GM18511 (cell line): ENCODE data around the gene WFDC12.
"Not testable (repeated sequence)": the region's sequence is repeated elsewhere in the genome, so short reads cannot be mapped to it uniquely, and the experiment has no call there.

ENCODE experiments used
- ATAC-seq: cut with Tn5 transposase; IDR thresholded peaks from one replicate; pipeline ENCODE4 v1.9.1; 2021; ENCODE audit warnings: mild to moderate bottlenecking, moderate library complexity; ENCODE audit not compliant: unreplicated experiment

The WFDC12 gene, protein sequence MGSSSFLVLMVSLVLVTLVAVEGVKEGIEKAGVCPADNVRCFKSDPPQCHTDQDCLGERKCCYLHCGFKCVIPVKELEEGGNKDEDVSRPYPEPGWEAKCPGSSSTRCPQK

DNA sequence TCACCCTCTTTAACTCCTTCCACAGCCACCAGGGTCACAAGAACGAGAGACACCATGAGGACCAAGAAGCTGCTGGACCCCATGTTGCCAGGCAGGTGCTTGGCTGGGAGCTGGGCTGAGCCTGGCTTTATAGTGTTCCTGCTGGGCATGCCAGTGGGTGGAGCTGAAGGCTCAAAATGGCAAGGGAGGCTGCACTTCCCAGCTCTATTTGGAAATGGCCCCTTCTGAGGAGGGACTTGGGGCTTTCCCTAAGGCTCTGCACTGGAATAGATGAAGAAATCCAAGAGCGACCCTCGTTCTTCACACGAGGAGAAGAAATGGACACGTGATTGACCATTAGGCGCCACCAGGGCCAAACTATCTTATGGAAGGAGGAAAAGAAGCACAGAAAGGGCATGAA is at the start of gene WFDC12:
Gene WFDC12 (minus strand): TSS at position 101 of the 400 bp plus-strand sequence. CDS start 18 bp downstream, at position 83.
- no peak for ATAC-seq

DNA sequence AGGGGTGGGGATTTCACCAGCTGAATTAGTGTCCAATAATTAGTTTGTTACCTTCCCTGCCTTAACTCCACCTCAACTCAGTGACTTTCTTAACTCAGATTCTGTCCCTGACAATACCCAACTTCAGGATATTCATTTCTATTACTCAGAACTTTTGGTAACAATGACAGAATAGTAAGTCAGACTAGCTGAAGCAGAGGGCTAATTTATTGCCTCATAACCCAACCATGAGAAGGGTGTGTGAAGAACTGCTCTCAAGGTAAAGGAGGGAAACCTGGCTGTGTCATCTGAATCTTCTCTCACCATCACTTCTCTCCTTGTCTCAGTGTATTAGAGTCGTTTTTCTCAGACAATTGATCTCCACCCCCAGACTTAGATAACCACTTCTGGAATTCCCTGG is 49.3 kb upstream of the WFDC12 start:
- no peak for ATAC-seq

DNA sequence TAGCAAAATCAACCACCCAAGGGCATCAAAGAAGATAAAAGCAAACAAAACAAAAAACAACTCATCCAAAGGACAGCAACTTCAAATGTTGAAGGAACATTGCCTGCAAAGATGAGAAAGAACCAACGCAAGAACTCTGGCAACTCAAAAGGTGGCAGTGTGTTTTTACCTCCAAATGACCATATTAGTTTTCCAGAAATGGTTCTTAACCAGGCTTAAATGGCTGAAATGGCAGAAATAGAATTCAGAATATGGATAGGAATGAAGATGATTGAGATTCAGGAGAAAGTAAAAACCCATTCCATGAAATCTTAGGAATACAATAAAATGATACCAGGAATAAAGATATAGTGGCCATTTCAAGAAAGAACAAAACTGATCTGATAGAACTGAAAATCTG is 40.6 kb upstream of the WFDC12 start:
- no peak for ATAC-seq

DNA sequence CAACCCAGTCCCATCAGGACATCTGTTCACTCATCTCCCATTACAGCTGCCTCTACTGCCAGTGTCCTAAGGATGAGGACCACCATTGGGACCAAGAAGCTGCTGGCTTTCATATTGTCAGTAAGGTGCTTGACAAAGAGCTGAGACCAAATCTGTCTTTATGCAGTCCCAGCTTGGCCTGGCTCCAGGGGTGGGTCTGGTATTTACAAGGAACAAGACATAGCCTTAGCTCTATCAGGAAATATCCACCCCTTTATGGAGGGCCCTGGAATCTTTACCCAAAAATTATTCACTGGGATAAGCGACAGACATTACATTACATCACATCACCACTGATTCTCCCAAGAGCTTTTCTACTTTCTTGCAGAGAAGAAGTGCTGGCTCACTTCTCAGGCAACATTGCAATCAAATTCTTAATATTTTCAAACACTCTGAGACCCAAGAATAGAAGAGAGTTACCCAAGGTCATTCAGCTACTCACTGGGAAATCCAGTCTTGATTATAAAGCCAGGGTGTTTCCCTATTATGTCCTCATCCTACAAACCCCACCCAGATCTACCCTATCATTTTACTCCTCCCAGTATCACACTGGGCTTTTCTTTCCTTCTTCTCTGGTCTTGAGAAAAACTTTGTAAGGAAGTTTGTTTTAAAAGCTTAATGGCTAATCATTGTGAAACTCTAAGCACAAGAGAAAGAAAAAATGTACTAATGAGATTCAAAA is 39.0 kb upstream of the WFDC12 start:
- ATAC-seq, result no peak

DNA sequence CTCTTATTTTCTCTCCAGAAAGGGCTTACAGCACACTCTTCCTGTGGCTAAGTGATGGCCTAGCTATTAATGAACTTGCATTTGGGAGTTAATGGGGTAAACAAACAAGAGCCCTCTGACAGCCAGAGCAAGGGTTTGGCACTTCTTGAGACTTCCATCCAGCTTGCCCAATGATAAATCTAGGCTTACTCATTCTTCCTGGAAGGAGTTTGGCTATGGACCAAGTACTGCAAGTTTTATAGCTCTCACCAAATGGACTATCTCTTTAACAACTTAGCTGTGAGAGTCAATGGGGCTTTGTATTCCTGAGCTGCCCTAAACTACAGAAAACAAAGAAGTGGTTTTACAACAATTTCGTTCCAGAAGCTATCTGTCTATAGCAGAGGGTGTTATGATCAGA is 33.7 kb upstream of the WFDC12 start:
- ATAC-seq, result no peak

DNA sequence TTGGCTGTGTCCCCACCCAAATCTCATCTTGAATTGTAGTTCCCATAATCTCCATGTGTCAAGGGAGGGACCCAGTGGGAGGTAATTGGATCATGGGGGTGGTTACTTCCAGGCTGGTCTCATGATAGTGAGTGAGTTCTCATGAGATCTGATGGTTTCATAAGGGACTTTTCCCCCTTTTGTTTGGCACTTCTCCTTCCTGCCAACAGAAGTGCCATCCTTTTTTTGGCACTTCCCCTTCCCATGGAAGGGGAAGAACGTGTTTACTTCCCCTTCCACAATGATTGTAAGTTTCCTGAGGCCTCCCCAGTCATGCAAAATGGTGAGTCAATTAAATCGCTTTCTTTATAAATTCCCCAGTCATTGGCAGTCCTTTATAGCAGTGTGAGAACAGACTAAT is 32.4 kb upstream of the WFDC12 start:
- ATAC-seq, result no peak

DNA sequence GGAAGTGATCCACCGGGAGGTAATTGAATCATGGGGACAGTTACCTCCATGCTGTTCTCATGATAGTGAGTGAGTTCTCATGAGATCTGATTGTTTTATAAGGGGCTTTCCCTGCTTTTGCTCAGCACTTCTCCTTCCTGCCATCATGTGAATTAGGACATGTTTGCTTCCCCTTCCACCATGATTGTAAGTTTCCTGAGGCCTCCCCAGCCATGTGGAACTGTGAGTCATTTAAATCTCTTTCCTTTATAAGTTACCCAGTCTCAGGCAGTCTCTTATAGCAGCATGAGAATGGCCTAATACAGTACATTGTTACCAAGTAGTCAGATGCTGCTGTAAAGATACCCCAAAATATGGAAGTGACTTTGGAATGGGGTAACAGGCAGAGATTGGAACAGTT is 30.5 kb upstream of the WFDC12 start:
- ATAC-seq, result not testable (repeated sequence)

DNA sequence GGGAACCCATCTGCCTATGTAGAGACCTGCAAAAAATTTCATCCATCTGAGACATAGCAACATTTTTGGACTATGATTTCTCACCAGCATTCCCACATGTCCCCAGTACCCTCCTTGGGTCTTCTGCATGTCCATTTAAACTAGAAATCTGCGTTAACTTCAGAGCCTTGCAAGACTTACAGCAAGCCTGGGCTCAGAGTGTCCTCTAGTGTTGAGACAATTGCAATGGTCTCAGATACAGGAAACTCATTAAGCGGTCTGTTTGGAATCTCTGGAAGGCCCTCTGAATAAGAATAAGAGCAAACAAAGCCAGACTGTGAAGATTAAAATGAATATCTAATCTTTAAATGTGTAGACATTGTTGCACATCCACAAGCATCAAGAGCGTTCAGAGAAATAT is 29.9 kb upstream of the WFDC12 start:
- no peak for ATAC-seq

DNA sequence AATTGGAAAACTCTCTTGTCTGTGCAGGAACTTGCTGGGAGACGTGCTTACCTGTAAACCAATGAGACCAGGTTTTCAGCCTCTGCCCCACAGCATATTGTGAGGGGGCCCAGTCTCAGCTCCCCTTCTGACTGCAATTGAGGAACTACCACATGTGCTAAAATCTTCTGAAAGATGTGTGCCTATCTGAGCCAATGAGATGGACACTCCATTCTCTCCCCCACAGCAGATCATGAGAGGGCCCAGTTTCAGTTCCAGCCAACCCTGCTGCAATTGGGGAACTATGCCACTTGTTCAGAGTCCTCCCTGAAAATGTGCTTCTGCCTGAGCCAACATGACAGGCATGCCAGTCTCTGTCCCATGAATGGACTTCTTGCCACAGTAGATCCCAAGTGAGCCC is 29.5 kb upstream of the WFDC12 start:
- no peak for ATAC-seq

DNA sequence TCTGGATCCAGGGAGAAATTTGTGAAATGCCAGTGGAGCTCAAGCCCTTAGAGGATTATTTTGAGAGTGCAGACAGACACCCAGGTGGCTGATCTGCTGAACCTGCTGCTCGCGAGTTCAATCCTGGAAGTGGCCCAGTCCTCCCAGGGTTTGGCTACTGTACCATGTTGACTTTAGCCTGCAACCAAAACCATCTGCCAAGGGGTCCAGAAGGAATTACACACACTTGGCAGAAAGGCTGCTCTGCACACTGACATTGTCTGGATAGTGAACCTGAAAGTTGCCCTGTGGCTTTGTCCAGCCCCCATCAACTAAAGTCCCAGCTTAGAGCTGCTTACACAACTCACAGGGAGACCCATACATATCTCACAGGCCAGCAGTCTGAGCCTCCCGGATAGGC is 28.9 kb upstream of the WFDC12 start:
- no peak for ATAC-seq

DNA sequence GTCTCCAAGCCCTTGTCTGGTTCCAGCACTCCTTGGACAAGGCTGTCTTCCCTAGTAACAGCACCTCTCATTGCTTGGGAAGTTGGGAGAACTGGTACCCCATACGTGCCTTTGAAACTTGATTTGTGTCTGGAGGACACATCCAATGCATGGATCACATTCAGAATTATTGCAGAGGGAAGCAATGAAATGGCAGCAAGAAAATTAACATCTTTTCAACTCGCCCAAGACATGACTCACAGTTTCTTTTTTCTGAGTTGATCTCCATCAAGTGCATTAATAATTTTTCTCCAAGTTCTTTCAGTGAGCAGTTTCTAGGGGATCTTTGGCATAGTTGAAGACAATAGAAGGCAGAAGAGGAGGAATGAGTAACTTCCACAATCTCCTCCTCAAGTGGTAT is 28.1 kb upstream of the WFDC12 start:
- ATAC-seq, result no peak

DNA sequence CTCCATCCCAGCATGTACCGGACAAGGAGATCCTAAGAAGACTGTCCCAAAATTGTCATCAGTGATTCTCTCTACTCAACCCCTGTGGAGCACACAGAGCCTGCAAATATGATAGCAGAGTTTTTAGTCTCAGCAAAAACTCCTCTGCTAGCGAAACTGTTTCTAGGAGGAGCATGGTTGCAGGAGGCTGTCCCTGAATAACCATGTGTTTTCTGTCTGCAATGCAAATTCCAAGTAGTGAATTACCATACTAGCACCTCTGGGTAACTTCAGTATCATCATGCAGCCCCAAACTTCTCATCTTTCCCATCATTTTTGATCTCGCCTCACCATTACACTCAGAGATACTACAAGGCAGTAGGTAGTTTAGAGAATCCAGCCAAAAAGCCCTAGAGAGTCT is 24.8 kb upstream of the WFDC12 start:
- no peak for ATAC-seq

DNA sequence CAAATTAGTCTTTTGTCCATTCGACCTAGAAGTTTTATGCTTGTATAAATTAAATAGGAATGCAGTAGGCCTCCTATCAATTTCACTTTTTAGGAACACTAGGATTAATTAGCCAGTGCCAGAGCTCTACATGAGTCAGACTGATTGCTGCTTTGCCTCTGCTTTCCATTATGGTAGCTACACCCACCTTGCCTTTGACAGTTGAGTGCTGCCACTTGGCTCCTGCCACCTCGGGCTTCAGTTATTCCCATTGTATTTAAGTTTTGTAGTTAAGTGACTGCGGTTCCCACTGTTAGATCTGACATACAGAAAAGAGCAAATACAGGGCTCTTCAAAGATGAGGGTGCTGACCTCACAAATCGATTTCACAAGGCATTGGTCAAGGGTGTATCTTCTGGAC is 16.6 kb upstream of the WFDC12 start:
- no peak for ATAC-seq

DNA sequence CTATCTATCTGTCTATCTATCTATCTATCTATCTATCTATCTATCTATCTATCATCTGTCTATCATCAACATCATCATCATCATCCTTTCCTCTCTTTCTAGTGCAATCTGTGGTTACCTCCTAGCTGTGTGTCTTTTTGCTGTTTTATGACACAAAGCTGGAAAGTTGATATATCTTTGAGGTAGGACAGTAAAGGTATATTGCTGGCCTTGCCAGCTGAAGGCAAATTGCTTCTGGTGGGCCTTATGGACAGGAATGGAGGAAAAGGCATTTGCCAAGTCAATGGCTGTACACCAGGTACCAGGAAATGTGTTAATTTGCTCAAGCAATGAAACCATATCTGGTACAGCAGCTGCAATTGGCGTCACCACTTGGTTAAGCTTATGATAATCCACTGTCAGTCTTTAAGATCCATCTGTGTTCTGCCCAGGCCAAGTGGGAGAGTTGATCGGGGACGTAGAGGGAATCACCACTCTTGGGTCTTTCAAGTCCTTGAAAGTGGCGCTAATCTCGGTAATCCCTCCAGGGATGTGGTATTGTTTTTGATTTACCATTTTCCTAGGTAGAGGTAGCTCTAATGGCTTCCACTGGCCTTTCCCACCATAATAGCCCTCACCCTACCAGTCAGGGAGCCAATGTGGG is 15.6 kb upstream of the WFDC12 start:
- not testable (repeated sequence) for ATAC-seq

DNA sequence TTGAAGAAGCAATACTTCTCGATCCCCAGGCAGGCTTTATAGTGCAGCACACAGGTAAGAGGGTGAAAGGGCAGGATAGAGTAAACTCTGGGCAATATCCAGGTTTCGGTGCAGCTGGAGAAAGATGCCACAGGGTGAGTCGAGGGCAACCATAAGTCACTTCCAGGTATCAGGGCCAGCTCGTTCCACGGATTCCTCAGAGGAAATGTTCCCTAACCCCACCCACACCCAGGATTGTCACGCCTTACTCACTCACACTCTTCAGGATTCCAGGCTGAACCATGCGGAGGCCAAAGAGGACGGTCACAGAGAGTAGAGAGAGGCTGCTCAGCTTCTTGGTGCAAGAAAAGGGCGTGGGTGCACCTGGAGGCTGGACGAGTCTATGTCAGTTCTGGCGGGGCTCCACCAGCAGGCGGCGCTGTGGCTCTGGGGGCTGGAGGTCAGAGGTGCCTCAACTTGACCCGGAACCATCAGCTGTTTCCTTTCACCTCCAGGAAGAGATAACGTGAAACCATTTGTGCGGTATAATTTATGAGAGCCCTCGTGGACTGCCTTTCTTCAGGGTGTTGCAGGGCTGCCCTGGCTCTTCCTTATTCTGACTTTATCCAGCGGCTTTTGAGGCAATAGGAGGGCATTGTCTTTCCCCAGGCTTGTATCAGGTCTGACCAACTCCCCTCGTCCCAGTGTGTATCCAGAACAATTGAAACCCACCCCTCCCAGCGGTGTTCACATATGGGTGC is 14.5 kb upstream of the WFDC12 start:
- no peak for ATAC-seq

DNA sequence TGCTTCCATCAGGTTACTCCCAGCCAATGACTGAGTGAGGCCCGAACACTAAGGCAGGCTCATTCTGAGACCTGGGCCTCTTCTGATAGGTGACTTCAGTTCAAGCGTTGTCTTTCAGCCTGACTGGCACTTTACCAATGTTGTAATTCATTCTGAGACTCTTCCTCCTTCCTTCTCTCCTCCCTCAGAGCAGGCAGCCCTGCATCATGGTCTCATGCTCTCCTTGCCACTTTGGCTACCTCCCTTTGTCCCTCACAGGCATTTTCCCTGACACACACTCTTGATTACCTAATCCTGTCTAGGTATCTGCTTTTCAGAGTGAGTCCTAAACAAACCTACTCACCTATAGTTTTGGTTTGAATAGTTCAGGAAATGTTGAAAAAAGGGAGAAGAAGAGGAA is 12.6 kb upstream of the WFDC12 start:
- ATAC-seq, result no peak

DNA sequence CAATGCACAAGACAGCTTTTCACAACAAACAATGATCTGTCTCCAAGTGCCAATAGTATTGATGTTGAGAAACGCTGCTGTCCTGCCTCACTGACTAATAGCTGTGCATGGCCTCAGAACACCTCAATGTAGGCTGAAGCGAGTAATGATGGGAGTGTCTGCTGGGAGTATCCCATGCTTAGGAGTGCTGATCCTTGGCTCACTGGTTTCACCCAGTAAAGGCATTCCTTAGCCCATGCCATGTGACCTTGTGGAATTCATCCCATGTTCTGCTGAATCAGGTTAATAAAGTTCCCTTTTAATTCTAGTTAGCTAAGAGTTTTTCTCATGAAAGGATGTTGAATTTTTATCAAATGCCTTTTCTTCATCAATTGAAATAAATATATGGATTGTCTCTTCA is 3.8 kb upstream of the WFDC12 start:
- ATAC-seq, result no peak

DNA sequence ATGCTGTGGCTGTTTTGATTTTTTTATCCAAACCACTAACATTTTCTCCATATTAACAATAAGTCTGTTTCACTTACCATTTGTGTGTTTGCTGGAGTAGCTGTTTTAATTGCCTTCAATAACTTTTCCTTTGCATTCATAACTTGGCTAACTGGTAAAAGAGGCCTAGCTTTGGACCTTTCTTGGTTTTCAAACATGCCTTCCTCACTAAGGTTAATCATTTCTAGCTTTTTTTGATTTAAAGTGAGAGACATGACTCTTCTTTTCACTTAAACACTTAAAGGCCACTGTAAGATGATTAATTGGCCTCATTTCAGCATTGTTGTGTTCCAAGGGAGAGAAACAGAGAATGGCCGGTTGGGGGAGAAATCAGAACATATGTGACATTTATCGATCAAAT is 2.9 kb downstream of the WFDC12 start:
- ATAC-seq, result no peak

DNA sequence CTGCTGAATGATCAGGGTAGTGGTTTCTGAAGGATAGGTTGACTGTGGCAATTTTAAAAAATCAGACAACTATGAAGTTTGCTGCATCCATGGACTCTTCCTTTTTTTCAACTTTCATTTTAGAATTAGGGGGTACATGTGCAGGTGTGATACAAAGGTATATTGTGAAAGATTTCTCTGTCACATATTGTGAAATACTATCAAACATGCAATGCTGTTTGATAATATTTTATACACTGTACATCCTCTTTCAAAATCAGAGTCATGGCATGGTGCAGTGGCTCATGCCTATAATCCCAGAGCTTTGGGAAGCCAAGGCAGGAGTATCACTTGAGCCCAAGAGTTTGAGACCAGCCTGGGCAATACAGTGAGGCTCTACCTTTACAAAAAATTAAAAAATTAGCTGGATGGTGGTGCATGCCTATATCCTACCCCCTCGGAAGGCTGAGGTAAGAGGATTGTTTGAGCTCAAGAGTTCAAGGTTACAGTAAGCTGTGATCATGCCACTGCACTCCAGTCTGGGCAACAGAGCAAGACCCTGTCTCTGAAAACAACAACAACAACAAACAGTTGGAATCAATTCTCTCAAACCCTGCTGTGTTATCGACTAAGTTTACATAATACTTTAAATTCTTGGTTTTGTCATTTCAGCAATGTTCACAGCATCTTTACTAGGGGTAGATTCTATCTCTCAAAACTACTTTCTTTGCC is 4.6 kb downstream of the WFDC12 start:
- no peak for ATAC-seq

DNA sequence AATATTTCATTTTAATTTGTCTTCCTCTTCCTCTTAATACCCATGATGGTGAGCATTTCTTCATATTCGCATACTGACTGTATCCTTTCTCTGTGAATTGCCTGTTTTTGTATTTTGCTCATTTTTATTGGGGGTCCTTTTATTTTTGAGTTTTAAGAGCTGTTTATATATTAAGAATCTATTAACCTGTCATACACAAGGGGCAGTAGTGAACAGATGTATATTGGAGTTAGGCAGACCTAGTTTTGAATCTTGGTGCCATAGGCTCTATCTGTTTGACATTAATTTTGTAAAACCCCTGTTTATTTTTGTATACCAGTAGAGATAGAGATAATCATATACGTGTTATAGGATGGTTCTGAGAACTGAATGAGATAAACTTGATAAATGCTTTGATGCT is 6.2 kb downstream of the WFDC12 start:
- no peak for ATAC-seq

DNA sequence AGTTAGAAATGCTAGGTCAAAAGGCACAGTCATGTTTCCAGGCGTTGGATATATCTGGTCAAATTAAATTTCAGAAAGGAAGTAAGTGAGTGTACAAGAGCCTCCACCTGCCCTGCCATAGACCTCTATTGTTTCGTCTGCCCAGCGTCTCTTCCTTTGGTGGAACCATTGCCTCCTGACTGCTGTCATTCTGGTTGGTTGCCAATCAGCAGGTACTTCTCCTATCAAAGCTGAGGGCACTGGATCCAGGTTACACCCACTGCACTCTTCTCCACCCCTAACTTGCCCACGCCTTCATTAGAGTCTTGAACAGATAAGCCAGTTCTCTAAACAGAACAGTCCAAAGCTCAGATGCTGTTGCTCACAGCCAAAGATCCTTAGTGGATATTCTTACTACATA is 6.7 kb downstream of the WFDC12 start:
- no peak for ATAC-seq
